ENCODE data around the gene GH1. TPM values are rescaled to one million over a fixed set of nuclear protein-coding genes. Genes with fewer than 3 reads are reported as not detected.
"Not testable (repeated sequence)": the region's sequence is repeated elsewhere in the genome, so short reads cannot be mapped to it uniquely, and the experiment has no call there.

GH1 gene
- total and polyA plus RNA-seq, 2 donors (not counting 1 experiment from before 2014, with no cell fraction given) = 1.7 to 2.3 TPM

GRCh38 chr17:63869491-63870291 lies 48.9 kb downstream of the GH1 start:
- H3K79me2 ChIP-seq (ENCODE audit: control insufficient read depth, insufficient read depth, low read length); H4K20me1 ChIP-seq (ENCODE audit: control insufficient read depth, insufficient read depth, low read length, poor library complexity, severe bottlenecking); H2AFZ ChIP-seq (ENCODE audit: insufficient read depth, low read depth, low read length, poor library complexity, severe bottlenecking); H3K9me3 Mint-ChIP-seq (ENCODE audit: insufficient read depth); H3K9ac ChIP-seq (ENCODE audit: low read length); H3K27ac ChIP-seq (ENCODE audit: low read length in 2 of 2); POLR2A ChIA-PET; H3K27me3 Mint-ChIP-seq; H3K4me1 Mint-ChIP-seq; H3K4me3 Mint-ChIP-seq; H3K4me2 ChIP-seq (replicated peaks; ENCODE audit: low read depth, low read length, poor library complexity, severe bottlenecking); intact Hi-C loops (cut with micrococcal nuclease); DNase-seq; H3K4me1 ChIP-seq (ENCODE audit: control insufficient read depth in 2 of 2, insufficient read depth in 2 of 2, low read length in 2 of 2); H3K27ac Mint-ChIP-seq; H3K27me3 ChIP-seq (replicated peaks in 1 of 4; ENCODE audit: control extremely low read depth in 1 of 4, control insufficient read depth in 3 of 4, insufficient read depth in 4 of 4, low read length in 3 of 4); H3K9me3 ChIP-seq (ENCODE audit: control extremely low read depth in 1 of 3, control insufficient read depth in 2 of 3, insufficient read depth in 1 of 3, low read length in 2 of 3); H3K4me3 ChIP-seq (ENCODE audit: control extremely low read depth in 1 of 5, extremely low read depth in 1 of 5, insufficient read depth in 1 of 5, low read depth in 2 of 5, low read length in 4 of 5); ATAC-seq (ENCODE audit: low read depth); H3K36me3 ChIP-seq (replicated peaks in 1 of 2; ENCODE audit: control extremely low read depth in 1 of 2, control insufficient read depth in 1 of 2, extremely low read depth in 1 of 2, insufficient read depth in 2 of 2, low read length in 1 of 2): not testable (repeated sequence)
- CTCF ChIA-PET = interaction anchor here (1.0 kb wide), 1 partner anchor 20 kb away, joined by 3 read pairs; no protein-coding TSS in a partner anchor
- no CpG with 5 or more reads among the region's 9 CpGs for WGBS (ENCODE audit: insufficient coverage)

Small RNA genes lying within 50 kb of the gene (small RNA-seq; reads per million reads assigned to genes)
- gene AC040958.1 (ENCODE audit: insufficient read length, low read depth, low replicate concordance) (not detected), gene AC127029.1 (ENCODE audit: insufficient read length, low read depth, low replicate concordance) (not detected), gene GH1 (ENCODE audit: insufficient read length, low read depth, low replicate concordance) (not detected)

Other genes starting within 250 kb of the GH1 start
- gene LIMD2, start 218.7 kb downstream of the GH1 start, total RNA-seq = 575 and 587 TPM in 2 replicates
- gene LIMD2, start 218.7 kb downstream of the GH1 start, polyA plus RNA-seq = 1,105 and 1,396 TPM in 2 replicates
- gene STRADA, start 177.0 kb downstream of the GH1 start, total RNA-seq = 87.4 and 93.2 TPM in 2 replicates
- gene STRADA, start 177.0 kb downstream of the GH1 start, polyA plus RNA-seq = 45.2 and 48.1 TPM in 2 replicates
- gene CCDC47, start 145.2 kb downstream of the GH1 start, total RNA-seq = 36.2 and 39.7 TPM in 2 replicates
- gene CCDC47, start 145.2 kb downstream of the GH1 start, polyA plus RNA-seq = 7.4 and 12.9 TPM in 2 replicates
- 170 and 181 TPM in 2 replicates for gene DDX42, start 144.7 kb downstream of the GH1 start, total RNA-seq
- 61.6 and 118 TPM in 2 replicates for gene DDX42, start 144.7 kb downstream of the GH1 start, polyA plus RNA-seq
- gene PSMC5, start 91.4 kb downstream of the GH1 start, total RNA-seq = 84.7 and 87.1 TPM in 2 replicates
- gene PSMC5, start 91.4 kb downstream of the GH1 start, polyA plus RNA-seq = 104 and 113 TPM in 2 replicates
- 75.9 and 78.2 TPM in 2 replicates for gene FTSJ3, start 91.2 kb downstream of the GH1 start, total RNA-seq
- gene FTSJ3, start 91.2 kb downstream of the GH1 start, polyA plus RNA-seq = 26.5 and 35.1 TPM in 2 replicates
- 124 and 125 TPM in 2 replicates for gene SMARCD2, start 76.2 kb downstream of the GH1 start, total RNA-seq
- gene SMARCD2, start 76.2 kb downstream of the GH1 start, polyA plus RNA-seq = 56.9 and 60.6 TPM in 2 replicates
- not detected in 2 replicates for gene CSH2, start 45.2 kb downstream of the GH1 start, total RNA-seq
- gene CSH2, start 45.2 kb downstream of the GH1 start, polyA plus RNA-seq = not detected in 2 replicates
- gene GH2, start 36.9 kb downstream of the GH1 start, total RNA-seq = not detected in 2 replicates
- gene GH2, start 36.9 kb downstream of the GH1 start, polyA plus RNA-seq = not detected in 2 replicates
- not detected in 2 replicates for gene CSH1, start 22.3 kb downstream of the GH1 start, total RNA-seq
- not detected in 2 replicates for gene CSH1, start 22.3 kb downstream of the GH1 start, polyA plus RNA-seq
- gene CSHL1, start 7.6 kb downstream of the GH1 start, total RNA-seq = not detected in 2 replicates
- gene CSHL1, start 7.6 kb downstream of the GH1 start, polyA plus RNA-seq = not detected in 2 replicates
- gene CD79B, start 13.5 kb upstream of the GH1 start, total RNA-seq = 891 and 915 TPM in 2 replicates
- 675 and 1,100 TPM in 2 replicates for gene CD79B, start 13.5 kb upstream of the GH1 start, polyA plus RNA-seq
- gene SCN4A, start 54.1 kb upstream of the GH1 start, total RNA-seq = 1.1 TPM in 2 replicates
- gene SCN4A, start 54.1 kb upstream of the GH1 start, polyA plus RNA-seq = 1.4 and 2.2 TPM in 2 replicates
- not detected in 2 replicates for gene PRR29, start 79.5 kb upstream of the GH1 start, total RNA-seq
- gene PRR29, start 79.5 kb upstream of the GH1 start, polyA plus RNA-seq = 0.03 and 0.07 TPM in 2 replicates
- 48.7 and 55.7 TPM in 2 replicates for gene ICAM2, start 101.8 kb upstream of the GH1 start, total RNA-seq
- 109 and 149 TPM in 2 replicates for gene ICAM2, start 101.8 kb upstream of the GH1 start, polyA plus RNA-seq
- 19.4 and 24.7 TPM in 2 replicates for gene ERN1, start 211.3 kb upstream of the GH1 start, total RNA-seq
- 7.0 and 8.8 TPM in 2 replicates for gene ERN1, start 211.3 kb upstream of the GH1 start, polyA plus RNA-seq